Activated CD8-positive, alpha-beta memory T cell treated with anti-CD3 and anti-CD28 coated beads, Interleukin-2, amount 50 U/mL, for 48 hours (primary cell): ENCODE data around the gene SLC25A6.
"Not testable (repeated sequence)": the region's sequence is repeated elsewhere in the genome, so short reads cannot be mapped to it uniquely, and the experiment has no call there.

Source experiments
- DNase-seq: peaks from one replicate; pipeline ENCODE4 v3.0.0-alpha.2; 2020

SLC25A6 gene

GRCh38 chrX:1391707-1392375 lies at the start of gene SLC25A6:
TSS of gene SLC25A6 (minus strand) at chrX:1392113. CDS start at chrX:1392009, 104 bp downstream.
- DNase-seq, result peak; percentile 100

DNA sequence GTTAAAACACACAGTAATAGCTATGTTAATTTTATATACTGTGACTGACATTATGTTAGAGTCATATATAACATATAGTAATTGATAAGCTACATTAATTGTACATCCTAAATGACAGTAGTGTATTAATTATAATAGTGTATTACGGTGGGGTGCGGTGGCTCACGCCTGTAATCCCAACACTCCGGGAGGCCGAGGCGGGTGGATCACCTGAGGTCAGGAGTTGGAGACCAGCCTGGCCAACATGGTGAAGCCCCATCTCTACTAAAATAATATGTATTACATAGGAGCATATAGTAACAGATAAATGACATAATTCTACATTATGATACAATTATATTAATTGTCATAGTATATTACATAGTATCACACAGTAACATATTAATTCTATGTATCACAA lies 48.6 kb upstream of the SLC25A6 start:
- peak; percentile 32 for DNase-seq

GRCh38 chrX:1435241-1435895 lies 43.5 kb upstream of the SLC25A6 start:
- peak; percentile 47 for DNase-seq

- no peak for DNase-seq
Measured at GRCh38 chrX:1434871-1435240, 42.9 kb upstream of the SLC25A6 start.

GRCh38 chrX:1433646-1434357 lies 41.9 kb upstream of the SLC25A6 start:
- no peak for DNase-seq

DNA sequence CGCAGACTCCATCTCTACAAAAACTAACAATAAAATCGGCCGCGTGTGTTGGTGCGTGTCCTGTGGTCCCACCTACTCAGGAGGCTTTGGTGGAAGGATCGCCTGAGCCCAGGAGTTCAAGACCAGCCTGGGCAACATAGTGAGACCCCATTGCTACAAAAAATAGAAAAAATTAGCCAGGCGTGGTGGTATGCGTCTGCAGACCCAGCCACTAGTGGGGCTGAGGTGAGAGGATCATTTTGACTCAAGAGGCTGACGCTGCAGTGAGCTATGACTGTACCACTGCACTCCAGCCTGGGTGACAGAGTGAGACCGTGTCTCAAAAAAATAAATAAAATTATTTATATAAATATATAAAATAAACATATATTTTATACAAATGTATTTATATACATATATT lies 38.5 kb upstream of the SLC25A6 start:
- DNase-seq, result no peak

GRCh38 chrX:1427756-1428155 lies 35.8 kb upstream of the SLC25A6 start:
- no peak for DNase-seq

DNA sequence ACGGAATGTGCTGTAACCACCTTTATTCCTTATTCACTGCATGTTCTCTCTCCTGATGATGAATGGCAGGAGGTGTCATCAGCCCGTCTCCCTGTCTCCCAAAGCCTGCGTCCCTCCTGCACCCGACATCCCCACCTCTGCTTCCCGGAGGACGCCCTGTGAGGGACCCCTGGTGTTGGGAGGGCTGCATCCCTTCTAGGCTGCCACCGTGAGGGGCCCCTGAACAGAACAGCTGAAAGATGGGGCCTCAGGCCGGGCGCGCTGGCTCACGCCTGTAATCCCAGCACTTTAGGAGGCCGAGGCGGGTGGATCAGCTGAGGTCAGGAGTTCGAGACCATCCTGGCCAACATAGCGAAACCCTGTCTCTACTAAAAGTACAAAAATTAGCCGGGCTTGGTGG lies 34.4 kb upstream of the SLC25A6 start:
- not testable (repeated sequence) for DNase-seq

GRCh38 chrX:1425381-1425780 lies 33.5 kb upstream of the SLC25A6 start:
- DNase-seq, result no peak

- DNase-seq, result no peak
Measured at GRCh38 chrX:1424147-1424851, 32.4 kb upstream of the SLC25A6 start.

- DNase-seq, result no peak
Measured at GRCh38 chrX:1423215-1423614, 31.3 kb upstream of the SLC25A6 start.

GRCh38 chrX:1422135-1422465 lies 30.2 kb upstream of the SLC25A6 start:
- DNase-seq, result no peak

DNA sequence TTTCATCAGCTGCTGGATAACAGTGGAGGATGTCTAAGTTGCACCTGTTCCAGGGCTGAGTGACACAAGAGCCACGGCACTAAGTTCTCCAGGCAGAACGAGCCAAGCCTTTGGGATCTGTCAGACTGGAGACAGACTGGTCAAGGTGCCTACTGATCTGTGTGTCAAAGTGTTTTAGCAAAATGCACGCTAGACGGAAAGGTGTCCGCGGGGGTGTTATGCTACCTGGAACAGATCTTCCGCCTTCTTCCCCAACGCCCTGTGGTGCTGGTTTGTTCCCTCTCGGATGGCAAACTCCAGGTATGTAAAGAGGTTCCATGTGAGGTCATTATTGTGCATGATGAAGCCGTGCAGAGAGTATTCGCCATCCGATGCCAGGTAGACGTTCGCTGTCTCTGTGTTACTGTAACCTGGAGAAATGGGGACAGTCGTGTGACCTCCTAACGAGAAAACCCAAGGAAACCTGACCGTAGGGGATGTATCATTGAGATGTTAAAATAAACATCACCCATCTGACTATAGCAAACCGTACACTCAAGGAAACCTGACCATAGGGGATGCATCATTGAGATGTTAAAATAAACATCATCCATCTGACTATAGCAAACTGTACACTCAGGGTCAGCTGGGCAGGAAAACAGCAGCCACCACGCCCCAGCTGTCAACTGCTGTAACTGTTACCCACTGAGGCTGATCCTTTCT lies 29.7 kb upstream of the SLC25A6 start:
- no peak for DNase-seq

- no peak for DNase-seq
Measured at GRCh38 chrX:1420371-1420770, 28.5 kb upstream of the SLC25A6 start.

DNA sequence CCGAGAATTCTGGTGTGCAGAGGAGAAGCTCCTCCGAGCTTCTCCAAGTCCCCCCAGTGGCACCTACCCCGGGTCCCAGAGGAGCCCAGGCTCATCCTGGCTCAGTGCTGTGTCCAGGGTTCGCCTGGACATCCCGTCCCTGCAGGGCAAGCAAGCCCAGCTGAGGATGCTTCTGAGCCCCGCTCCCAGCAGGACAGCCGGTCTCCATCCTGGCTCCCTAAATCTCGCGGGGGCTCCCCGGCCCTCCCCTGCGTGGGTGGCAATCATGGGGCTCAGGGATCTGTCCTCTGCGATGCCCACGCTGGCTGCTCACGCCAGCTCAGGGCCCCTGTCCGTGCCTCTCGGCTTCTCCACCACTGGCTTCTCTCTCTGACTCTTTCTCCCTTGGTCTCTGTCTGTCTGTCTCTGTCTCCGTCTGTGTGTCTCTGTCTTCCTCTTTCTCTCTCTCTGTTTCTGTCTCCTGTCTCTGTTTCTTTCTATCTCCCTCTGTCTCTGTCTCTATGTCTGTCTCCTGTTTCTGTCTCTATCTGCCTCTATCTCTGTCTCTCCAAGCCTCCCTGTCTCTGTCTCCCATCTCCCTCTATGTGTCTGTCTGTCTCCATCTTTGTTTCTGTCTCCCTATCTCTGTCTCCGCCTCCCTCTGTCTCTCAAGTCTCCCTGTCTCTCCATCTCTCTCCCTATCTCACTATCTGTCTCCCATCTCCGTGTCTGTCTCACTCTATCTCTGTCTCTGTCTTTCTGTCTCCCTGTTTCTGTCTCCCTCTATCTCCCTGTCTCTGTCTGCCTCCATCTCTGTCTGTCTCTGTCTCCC lies 27.8 kb upstream of the SLC25A6 start:
- DNase-seq, result no peak

DNA sequence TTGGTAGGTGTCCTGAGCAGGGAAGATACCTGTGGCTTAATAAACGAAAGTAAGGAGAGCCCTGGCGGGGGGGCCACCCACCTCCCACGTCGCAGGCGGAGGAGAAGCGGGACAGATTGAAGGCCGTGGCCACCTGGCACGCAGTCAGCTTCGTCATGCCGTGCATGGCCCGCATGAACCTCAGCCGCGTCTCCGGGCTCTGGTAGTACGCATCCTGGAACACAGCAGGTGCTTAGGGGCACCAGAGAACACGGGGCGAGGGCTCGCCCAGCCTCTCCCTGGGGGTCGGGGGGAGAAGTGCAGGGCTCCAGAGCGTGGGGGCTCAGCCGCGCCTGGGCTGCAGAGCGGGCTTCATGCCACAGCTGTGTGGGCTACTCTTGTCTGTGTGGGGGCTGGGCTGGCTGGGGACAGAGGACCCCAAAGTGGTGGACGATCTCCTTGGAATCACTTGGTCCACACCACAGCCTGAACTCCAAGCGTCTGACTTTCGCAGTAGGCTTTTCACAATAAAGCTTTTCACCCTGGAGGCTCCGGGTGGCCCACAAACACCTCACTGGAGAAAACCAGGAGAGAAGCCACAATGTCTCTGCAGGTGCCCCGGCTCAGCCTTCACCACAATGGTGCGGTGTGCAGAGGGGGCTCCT lies 27.1 kb upstream of the SLC25A6 start:
- DNase-seq, result no peak

DNA sequence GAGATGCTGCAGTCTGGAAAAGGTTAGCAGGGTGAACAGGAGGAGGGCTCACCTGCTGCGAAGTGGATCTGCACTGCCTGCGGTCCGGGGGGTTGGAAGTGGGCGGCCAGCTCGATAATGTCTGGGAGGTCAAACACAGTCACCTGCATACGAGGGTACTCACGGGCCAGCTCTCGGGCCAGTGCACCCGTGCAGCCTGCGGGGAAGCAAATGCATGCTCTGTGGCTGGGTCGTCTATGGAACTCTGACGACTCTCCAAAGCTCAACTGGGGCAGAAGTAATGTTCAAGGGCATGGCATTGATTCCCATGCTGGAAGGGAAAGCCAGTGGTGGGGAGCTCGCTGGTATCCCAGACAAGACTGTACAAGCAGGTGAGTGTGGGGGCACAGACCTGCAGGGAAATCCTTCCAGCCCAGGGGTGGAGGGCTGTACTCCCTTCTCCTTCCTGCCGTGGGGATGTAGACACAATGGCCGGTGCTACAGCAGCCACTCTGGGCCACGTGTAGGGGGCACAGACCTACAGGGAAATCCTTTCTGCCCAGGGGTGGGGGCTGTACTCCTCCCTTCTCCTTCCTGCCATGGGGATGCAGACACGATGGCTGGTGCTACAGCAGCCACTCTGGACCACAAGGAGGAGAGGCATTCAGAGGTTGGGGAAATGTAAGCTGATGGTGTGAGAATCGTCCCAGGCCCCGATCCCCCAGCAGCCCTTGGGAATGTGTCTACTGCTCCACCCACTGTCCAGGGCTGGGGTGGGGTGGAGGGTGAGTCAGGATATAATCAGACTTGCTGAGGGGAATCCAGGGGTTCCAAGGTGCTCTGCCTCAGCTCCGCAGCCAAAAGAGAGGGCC lies 26.2 kb upstream of the SLC25A6 start:
- DNase-seq, result no peak

GRCh38 chrX:1416965-1417760 lies 25.2 kb upstream of the SLC25A6 start:
- DNase-seq, result peak; percentile 43

DNA sequence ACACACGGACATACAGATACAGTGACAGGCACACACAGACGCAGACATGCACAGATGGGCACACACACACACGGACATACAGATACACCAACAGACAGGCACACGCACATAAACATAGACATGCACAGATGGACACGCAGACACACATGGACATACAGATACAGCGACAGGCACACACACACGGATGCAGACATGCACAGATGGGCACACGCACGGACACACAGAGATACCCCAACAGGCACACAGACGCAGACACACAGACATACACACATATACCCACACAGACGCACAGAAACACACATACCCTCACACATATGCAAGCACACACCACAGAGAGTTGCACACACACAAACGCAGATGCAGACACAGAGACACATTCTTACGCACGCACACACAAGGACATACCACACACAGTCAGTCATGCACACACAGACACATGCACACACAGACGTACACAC lies 24.4 kb upstream of the SLC25A6 start:
- DNase-seq, result no peak
